Gastroesophageal sphincter (tissue), 4 donors: ENCODE measurements around the gene CTNNBIP1. TPM values are rescaled to one million over a fixed set of nuclear protein-coding genes. Genes with fewer than 3 reads are reported as not detected.
A peak's percentile ranks its signal among the peaks of the same experiment; 100 is the strongest.

Source experiments
- ATAC-seq: fragments of 150-250 bp; one replicate; pipeline ENCODE4 v1.9.1; 2016; ENCODE audit warnings: mild to moderate bottlenecking, moderate library complexity
- H3K27ac ChIP-seq, 4 donors: fragments of 200-600 bp; sonication (generic) in 3 of 4; 1 replicate in 3 of 4; 2 replicates in 1 of 4; pipeline ENCODE4 v1.5.1; 2016 to 2019
- H3K27me3 ChIP-seq: fragments of 200-600 bp; sonication (generic); one replicate; pipeline ENCODE4 v1.5.1; 2019
- H3K36me3 ChIP-seq, 2 donors: fragments of 200-600 bp; sonication (generic); one replicate each; pipeline ENCODE4 v1.5.1; 2019; ENCODE audit warnings: control low read depth in 1 of 2
- H3K4me1 ChIP-seq, 3 donors: fragments of 200-600 bp; sonication (generic); 1 replicate in 2 of 3; 2 replicates in 1 of 3; pipeline ENCODE4 v1.5.1; 2016 to 2019; ENCODE audit warnings: control low read depth in 2 of 3
- H3K4me3 ChIP-seq, 2 donors: fragments of 200-600 bp; sonication (generic); one replicate each; pipeline ENCODE4 v1.5.1; 2019; ENCODE audit warnings: mild to moderate bottlenecking in 1 of 2, moderate library complexity in 1 of 2
- H3K9me3 ChIP-seq, 3 donors: fragments of 200-600 bp; sonication (generic); one replicate each; pipeline ENCODE4 v1.5.1; 2017 to 2019; ENCODE audit warnings: control low read depth in 2 of 3
- CTCF ChIP-seq, 4 experiments: fragments of 200-600 bp in 2 of 4; fragments of 450-650 bp in 2 of 4; sonication (generic) in 1 of 4; IDR thresholded peaks; one replicate each; pipeline ENCODE4 v1.5.1; 2017 to 2019; ENCODE audit warnings: antibody characterized with exemption in 4 of 4, mild to moderate bottlenecking in 2 of 4, moderate library complexity in 2 of 4
- EP300 ChIP-seq: sonication (generic); formaldehyde crosslinking; IDR thresholded peaks from one replicate; pipeline ENCODE4 v1.6.1; 2017; ENCODE audit warnings: antibody characterized with exemption, mild to moderate bottlenecking
- POLR2A ChIP-seq, 2 donors: fragments of 450-650 bp; IDR thresholded peaks; one replicate each; pipeline ENCODE4 v1.6.1; 2017; ENCODE audit warnings: antibody characterized with exemption in 2 of 2, mild to moderate bottlenecking in 2 of 2, moderate library complexity in 1 of 2
- POLR2AphosphoS5 ChIP-seq: sonication (generic); formaldehyde crosslinking; IDR thresholded peaks from one replicate; pipeline ENCODE4 v1.6.1; 2017; ENCODE audit warnings: antibody characterized with exemption
- WGBS, 2 donors: methylation state at CpG; one replicate each; pipeline ENCODE4 v1.1.5; 2018; ENCODE audit warnings: low coverage in 1 of 2; 5-methylcytosine and 5-hydroxymethylcytosine counted together
- total RNA-seq, 4 donors: library from RNA; depleted of rRNA; stranded (reverse); fragments of >200 nt; gene quantifications; one replicate each; pipeline ENCODE4 v1.1.0, GENCODE V29; 2016

CTNNBIP1 gene
- total RNA-seq, 4 donors from 2014 or later = 13.7 to 27.6 (median 21.0) TPM

- Histone ChIP-seq H3K27ac (no peak overlapping the region), H3K4me3 (no peak overlapping the region), H3K9me3 (no peaks in the 10 kb centered on the region), H3K27me3 (no peaks in the 10 kb centered on the region), H3K4me1 (peaks cover 0 to 7% (median 0%) of the 10 kb centered on the region in 3 donors), H3K36me3 (peaks cover 0 to 54% of the 10 kb centered on the region in 2 donors)
- TF ChIP-seq CTCF (IDR thresholded peaks at IDR 0.05) = peak in 3 of 4 experiments; percentile 97
- TF ChIP-seq EP300 = no peak
- peak; percentile 76 for ATAC-seq
- 71 to 84% methylated on average over 2 to 6 of the region's 15 CpGs for WGBS, 2 donors
Measured at GRCh38 chr1:9867408-9868243, 42.4 kb downstream of the CTNNBIP1 start.

- peaks cover 0 to 7% (median 0%) of the 10 kb centered on the region in 3 donors for H3K4me1 ChIP-seq
- ATAC-seq = peak; percentile 4
- no peaks in the 10 kb centered on the region for H3K9me3 ChIP-seq
- H3K36me3 ChIP-seq = peaks cover 0 to 57% of the 10 kb centered on the region in 2 donors
- H3K27me3 ChIP-seq = no peaks in the 10 kb centered on the region
- TF ChIP-seq EP300 = no peak
- no peak for TF ChIP-seq CTCF (IDR thresholded peaks at IDR 0.05)
- no peak for TF ChIP-seq POLR2A (IDR thresholded peaks at IDR 0.05)
- TF ChIP-seq POLR2AphosphoS5 = no peak
- no peak overlapping the region for H3K27ac ChIP-seq
- H3K4me3 ChIP-seq = no peak overlapping the region
- 65 to 86% methylated on average over 2 to 6 of the region's 6 CpGs for WGBS, 2 donors
Measured at GRCh38 chr1:9866836-9867235, 43.2 kb downstream of the CTNNBIP1 start.

GRCh38 chr1:9865724-9866123 is 44.3 kb downstream of the CTNNBIP1 start:
- no peaks in the 10 kb centered on the region for H3K9me3 ChIP-seq
- H3K27ac ChIP-seq = no peak overlapping the region
- H3K4me3 ChIP-seq = no peak overlapping the region
- no peak for TF ChIP-seq EP300
- TF ChIP-seq POLR2AphosphoS5 = no peak
- no peak for TF ChIP-seq CTCF (IDR thresholded peaks at IDR 0.05)
- peaks cover 0 to 7% (median 0%) of the 10 kb centered on the region in 3 donors for H3K4me1 ChIP-seq
- no peak for ATAC-seq
- H3K27me3 ChIP-seq = no peaks in the 10 kb centered on the region
- peaks cover 0 to 56% of the 10 kb centered on the region in 2 donors for H3K36me3 ChIP-seq
- WGBS, 2 donors = 58 to 96% methylated on average over 2 of the region's 2 CpGs

GRCh38 chr1:9863371-9863770 is 46.7 kb downstream of the CTNNBIP1 start:
- Histone ChIP-seq H3K4me1 (peaks cover 0 to 7% (median 0%) of the 10 kb centered on the region in 3 donors), H3K4me3 (no peak overlapping the region), H3K27me3 (no peaks in the 10 kb centered on the region), H3K9me3 (no peaks in the 10 kb centered on the region), H3K36me3 (peaks cover 0 to 53% of the 10 kb centered on the region in 2 donors), H3K27ac (no peak overlapping the region)
- WGBS, 2 donors = 67 to 93% methylated on average over 2 to 3 of the region's 10 CpGs
- no peak for TF ChIP-seq POLR2A (IDR thresholded peaks at IDR 0.05)
- no peak for TF ChIP-seq POLR2AphosphoS5
- no peak for TF ChIP-seq CTCF (IDR thresholded peaks at IDR 0.05)
- no peak for TF ChIP-seq EP300
- no peak for ATAC-seq

- Histone ChIP-seq H3K9me3 (no peaks in the 10 kb centered on the region), H3K27ac (no peak overlapping the region), H3K36me3 (peaks cover 0 to 54% of the 10 kb centered on the region in 2 donors), H3K4me1 (no peaks in the 10 kb centered on the region), H3K4me3 (no peak overlapping the region), H3K27me3 (no peaks in the 10 kb centered on the region)
- no CpG with 5 or more reads among the region's 8 CpGs for WGBS, 2 donors
- ATAC-seq = no peak
- no peak for TF ChIP-seq EP300
- no peak for TF ChIP-seq POLR2AphosphoS5
- no peak for TF ChIP-seq POLR2A (IDR thresholded peaks at IDR 0.05)
- TF ChIP-seq CTCF (IDR thresholded peaks at IDR 0.05) = no peak
Measured at GRCh38 chr1:9861360-9861759, 48.7 kb downstream of the CTNNBIP1 start.
